ENCODE results near the gene RPP14.

Gene RPP14

GRCh38 chr3:58285334-58285733 is 20.7 kb upstream of the RPP14 start:
- TF ChIP-seq, protein P1, sequence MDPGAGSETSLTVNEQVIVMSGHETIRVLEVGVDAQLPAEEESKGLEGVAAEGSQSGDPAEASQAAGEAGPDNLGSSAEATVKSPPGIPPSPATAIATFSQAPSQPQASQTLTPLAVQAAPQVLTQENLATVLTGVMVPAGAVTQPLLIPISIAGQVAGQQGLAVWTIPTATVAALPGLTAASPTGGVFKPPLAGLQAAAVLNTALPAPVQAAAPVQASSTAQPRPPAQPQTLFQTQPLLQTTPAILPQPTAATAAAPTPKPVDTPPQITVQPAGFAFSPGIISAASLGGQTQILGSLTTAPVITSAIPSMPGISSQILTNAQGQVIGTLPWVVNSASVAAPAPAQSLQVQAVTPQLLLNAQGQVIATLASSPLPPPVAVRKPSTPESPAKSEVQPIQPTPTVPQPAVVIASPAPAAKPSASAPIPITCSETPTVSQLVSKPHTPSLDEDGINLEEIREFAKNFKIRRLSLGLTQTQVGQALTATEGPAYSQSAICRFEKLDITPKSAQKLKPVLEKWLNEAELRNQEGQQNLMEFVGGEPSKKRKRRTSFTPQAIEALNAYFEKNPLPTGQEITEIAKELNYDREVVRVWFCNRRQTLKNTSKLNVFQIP (CRISPR knock-in tag; IDR thresholded peaks at IDR 0.05; ENCODE audit: borderline replicate concordance, low read depth), result no peak
- TF ChIP-seq, protein P2, sequence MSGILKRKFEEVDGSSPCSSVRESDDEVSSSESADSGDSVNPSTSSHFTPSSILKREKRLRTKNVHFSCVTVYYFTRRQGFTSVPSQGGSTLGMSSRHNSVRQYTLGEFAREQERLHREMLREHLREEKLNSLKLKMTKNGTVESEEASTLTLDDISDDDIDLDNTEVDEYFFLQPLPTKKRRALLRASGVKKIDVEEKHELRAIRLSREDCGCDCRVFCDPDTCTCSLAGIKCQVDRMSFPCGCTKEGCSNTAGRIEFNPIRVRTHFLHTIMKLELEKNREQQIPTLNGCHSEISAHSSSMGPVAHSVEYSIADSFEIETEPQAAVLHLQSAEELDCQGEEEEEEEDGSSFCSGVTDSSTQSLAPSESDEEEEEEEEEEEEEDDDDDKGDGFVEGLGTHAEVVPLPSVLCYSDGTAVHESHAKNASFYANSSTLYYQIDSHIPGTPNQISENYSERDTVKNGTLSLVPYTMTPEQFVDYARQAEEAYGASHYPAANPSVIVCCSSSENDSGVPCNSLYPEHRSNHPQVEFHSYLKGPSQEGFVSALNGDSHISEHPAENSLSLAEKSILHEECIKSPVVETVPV (CRISPR knock-in tag; IDR thresholded peaks at IDR 0.05), result no peak
- TF ChIP-seq ZNF565 (CRISPR knock-in tag; conservative IDR thresholded peaks at IDR 0.05; ENCODE audit: low read depth), result no peak
- TF ChIP-seq PPARA (CRISPR knock-in tag; IDR thresholded peaks at IDR 0.05; ENCODE audit: borderline replicate concordance), result no peak
- TF ChIP-seq ARNTL (CRISPR knock-in tag; IDR thresholded peaks at IDR 0.05; ENCODE audit: borderline replicate concordance, low read depth), result no peak
- no peak for TF ChIP-seq TSHZ2 (CRISPR knock-in tag; IDR thresholded peaks at IDR 0.05)
- no peak for TF ChIP-seq ZFP3 (CRISPR knock-in tag; IDR thresholded peaks at IDR 0.05)
- no peak for TF ChIP-seq RARB (CRISPR knock-in tag; IDR thresholded peaks at IDR 0.05)
- TF ChIP-seq BACH2 (CRISPR knock-in tag; IDR thresholded peaks at IDR 0.05; ENCODE audit: borderline replicate concordance), result no peak
- TF ChIP-seq CREB5 (CRISPR knock-in tag; IDR thresholded peaks at IDR 0.05; ENCODE audit: low read depth), result no peak
- TF ChIP-seq ZC3H10 (CRISPR knock-in tag; IDR thresholded peaks at IDR 0.05), result no peak
- TF ChIP-seq TCF4 (CRISPR knock-in tag; IDR thresholded peaks at IDR 0.05; ENCODE audit: borderline replicate concordance), result no peak
- TF ChIP-seq GLIS3 (CRISPR knock-in tag; IDR thresholded peaks at IDR 0.05), result no peak
- TF ChIP-seq PATZ1 (CRISPR knock-in tag; IDR thresholded peaks at IDR 0.05; ENCODE audit: borderline replicate concordance), result no peak
- TF ChIP-seq ZNF8 (CRISPR knock-in tag; IDR thresholded peaks at IDR 0.05), result no peak
- TF ChIP-seq ZNF70 (CRISPR knock-in tag; IDR thresholded peaks at IDR 0.05), result no peak
- no peak for TF ChIP-seq ESRRG (CRISPR knock-in tag; IDR thresholded peaks at IDR 0.05)
- no peak for TF ChIP-seq CSDC2 (CRISPR knock-in tag; IDR thresholded peaks at IDR 0.05)
- no peak for ATAC-seq

DNA sequence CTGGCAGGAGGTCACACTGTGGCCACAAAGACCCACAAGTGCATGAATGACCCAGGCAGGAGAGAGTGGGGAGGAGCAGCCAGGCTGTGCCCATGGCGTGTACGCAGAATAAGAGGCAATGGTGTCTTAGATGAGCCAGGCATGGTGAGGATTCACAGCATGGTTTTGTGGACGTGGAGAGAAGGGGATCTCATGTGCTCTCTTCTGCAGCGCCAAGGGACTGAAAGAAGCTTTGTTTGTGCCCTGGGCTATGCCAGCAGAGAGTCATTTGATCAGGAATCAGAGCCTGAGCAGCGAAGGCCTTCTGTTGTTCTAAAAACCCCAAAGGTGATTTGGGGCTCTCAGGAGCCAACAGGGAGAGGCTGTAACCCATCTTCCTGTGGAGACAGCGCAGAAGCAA is 18.7 kb upstream of the RPP14 start:
- ATAC-seq, result no peak
- TF ChIP-seq CREB5 (CRISPR knock-in tag; IDR thresholded peaks at IDR 0.05; ENCODE audit: low read depth) (no peak), ZFP3 (CRISPR knock-in tag; IDR thresholded peaks at IDR 0.05) (no peak), OSR1 (CRISPR knock-in tag; IDR thresholded peaks at IDR 0.05) (no peak), SNAI2 (CRISPR knock-in tag; IDR thresholded peaks at IDR 0.05) (no peak), ZNF70 (CRISPR knock-in tag; IDR thresholded peaks at IDR 0.05) (no peak), TOX (CRISPR knock-in tag; IDR thresholded peaks at IDR 0.05; ENCODE audit: borderline replicate concordance) (no peak), ZNF565 (CRISPR knock-in tag; conservative IDR thresholded peaks at IDR 0.05; ENCODE audit: low read depth) (no peak)

All from SK-N-SH treated with all-trans-retinoic acid at 6 μM for 48 hours (cell line).